Activated naive CD8-positive, alpha-beta T cell treated with anti-CD3 and anti-CD28 coated beads, Interleukin-2, amount 50 U/mL, for 16 hours (primary cell): Measurements from ENCODE around the gene TMEM87B.
"Not testable (repeated sequence)": the region's sequence is repeated elsewhere in the genome, so short reads cannot be mapped to it uniquely, and the experiment has no call there.

Experiments used
- DNase-seq: peaks from one replicate; pipeline ENCODE4 v3.0.0-alpha.2; 2020; ENCODE audit warnings: low read depth, low spot score

The TMEM87B gene

GRCh38 chr2:112033600-112033999 lies 21.5 kb upstream of the TMEM87B start:
- no peak for DNase-seq

DNA sequence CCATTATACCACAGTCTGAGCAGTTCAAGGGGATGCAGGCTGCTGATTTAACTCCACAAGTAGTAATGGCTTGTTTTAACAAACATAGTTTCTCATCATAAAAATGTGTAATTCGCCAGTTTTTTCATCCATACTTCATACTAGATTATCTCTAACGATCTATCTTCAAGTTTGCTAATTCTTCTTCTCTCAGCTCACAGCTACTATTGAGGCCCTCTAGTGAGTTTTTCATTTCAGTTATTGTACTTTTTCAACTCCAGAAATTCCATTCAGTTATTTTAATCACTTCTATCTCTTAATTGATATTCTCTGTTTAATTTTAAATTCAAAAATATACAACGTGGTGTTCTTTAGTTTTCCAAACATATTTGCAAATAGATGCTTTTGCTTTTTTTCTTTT lies 20.1 kb upstream of the TMEM87B start:
- no peak for DNase-seq

GRCh38 chr2:112035786-112036185 lies 19.3 kb upstream of the TMEM87B start:
- no peak for DNase-seq

- not testable (repeated sequence) for DNase-seq
Observed at GRCh38 chr2:112039556-112039955, 15.5 kb upstream of the TMEM87B start.

DNA sequence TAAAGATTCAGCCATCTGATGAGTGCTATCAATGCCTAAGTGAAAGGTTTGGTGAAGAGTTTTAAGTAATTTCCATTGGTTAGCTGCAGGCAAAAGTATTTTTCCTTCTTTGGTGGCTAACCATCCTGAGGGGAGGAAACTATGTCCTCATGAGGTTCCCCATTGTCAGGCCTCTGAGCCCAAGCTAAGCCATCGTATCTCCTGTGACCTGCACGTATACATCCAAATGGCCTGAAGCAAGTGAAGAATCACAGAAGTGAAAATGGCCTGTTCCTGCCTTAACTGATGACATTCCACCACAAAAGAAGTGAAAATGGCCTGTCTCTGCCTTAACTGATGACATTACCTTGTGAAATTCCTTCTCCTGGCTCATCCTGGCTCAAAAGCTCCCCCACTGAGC lies 15.0 kb upstream of the TMEM87B start:
- DNase-seq, result not testable (repeated sequence)

DNA sequence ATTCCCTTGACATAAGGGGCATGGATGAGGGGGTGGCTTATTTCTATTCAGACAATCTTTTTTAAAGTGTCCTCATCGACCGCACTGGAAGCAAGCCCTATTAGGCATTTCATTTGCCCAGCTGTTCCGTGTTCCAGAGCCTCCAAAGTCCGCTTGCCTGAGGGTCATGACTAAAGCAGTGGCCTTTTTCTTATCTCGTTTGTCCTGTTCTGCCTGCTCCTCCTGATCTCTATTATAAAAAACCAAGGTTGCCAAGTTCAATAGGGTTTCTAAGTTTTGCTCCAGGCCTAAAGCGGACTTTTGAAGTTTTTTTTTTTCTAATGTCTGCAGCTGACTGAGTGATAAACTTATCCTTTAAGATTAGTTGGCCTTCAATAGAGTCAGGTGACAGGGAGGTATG lies 13.6 kb upstream of the TMEM87B start:
- DNase-seq, result not testable (repeated sequence)

DNA sequence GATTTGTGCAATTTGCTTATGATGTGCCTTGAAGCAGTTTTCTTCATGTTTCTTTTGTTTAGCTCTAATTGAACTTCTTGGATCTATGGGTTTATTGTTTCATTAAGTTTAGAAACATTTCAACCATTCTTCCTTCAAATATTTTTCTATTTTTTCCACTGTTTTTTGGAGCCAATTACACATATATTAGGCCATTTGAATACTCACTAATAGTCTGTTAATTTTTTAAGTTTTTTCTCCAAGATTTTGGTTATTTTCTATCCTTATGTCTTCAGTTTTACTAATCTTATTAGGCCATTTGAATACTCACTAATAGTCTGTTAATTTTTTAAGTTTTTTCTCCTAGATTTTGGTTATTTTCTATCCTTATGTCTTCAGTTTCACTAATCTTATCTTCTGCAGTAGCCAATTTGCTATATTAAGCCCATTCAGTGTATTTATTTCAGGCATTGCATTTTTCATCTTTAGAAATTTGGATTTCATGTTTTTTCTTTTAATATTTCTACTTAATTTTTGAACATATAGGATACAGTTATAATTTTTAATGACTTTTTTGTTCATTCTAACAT lies 9.5 kb upstream of the TMEM87B start:
- no peak for DNase-seq

DNA sequence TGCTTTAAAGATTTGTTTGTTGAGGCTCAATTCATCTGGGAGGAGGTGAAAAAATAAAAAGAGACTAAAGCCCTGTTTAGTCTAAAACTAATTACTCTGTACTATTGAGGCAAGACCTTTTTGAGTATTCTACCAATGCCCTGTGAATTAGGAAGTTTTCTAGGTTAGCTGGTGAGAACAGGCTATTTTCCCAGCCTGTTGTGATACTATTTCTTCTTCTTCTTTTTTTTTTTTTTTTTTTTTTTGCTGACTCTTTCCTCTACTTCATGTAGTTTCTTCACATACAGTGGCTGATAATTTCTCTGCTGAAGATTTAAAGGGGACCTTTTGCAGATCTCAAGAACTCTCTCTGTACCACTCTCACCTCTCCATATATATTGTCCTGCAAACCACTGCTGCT lies 8.8 kb upstream of the TMEM87B start:
- no peak for DNase-seq

GRCh38 chr2:112047537-112048235 lies 7.4 kb upstream of the TMEM87B start:
- no peak for DNase-seq

DNA sequence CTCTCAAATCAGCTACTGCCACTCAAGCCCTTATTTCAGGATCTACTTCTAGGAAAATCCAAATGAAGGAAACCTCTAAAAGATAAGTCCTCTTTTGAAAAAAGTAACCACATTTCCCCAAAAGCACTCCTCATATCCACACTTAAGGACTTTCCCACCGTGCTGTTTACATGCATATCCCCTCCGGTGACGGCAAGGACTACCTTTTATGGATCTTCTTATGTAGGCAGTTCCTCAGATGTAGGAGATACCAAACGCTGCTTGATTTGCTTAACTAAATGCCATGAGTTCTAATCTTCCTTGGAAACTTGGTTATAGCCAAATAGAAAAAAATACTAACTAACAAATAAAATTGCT lies 6.9 kb upstream of the TMEM87B start:
- no peak for DNase-seq

- no peak for DNase-seq
Observed at GRCh38 chr2:112048887-112049286, 6.2 kb upstream of the TMEM87B start.

DNA sequence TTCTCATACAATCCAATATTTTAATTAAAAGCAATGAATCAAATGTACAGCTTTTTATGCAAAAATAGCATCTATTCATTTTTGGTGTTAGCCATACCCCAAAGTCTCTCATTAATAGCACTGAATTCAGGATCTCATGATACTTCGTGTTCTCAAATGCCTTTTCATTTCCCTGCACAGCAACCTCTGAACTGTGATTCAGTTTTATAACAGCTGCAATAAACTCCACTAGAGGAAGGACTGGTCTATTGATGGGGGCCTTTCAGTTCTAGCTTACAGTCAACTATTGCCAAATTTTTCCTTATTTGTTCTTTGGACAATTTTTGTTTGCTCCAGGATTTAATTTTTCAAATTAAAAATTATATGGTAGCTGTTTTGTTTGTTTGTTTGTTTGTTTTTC lies 4.8 kb upstream of the TMEM87B start:
- DNase-seq, result no peak

DNA sequence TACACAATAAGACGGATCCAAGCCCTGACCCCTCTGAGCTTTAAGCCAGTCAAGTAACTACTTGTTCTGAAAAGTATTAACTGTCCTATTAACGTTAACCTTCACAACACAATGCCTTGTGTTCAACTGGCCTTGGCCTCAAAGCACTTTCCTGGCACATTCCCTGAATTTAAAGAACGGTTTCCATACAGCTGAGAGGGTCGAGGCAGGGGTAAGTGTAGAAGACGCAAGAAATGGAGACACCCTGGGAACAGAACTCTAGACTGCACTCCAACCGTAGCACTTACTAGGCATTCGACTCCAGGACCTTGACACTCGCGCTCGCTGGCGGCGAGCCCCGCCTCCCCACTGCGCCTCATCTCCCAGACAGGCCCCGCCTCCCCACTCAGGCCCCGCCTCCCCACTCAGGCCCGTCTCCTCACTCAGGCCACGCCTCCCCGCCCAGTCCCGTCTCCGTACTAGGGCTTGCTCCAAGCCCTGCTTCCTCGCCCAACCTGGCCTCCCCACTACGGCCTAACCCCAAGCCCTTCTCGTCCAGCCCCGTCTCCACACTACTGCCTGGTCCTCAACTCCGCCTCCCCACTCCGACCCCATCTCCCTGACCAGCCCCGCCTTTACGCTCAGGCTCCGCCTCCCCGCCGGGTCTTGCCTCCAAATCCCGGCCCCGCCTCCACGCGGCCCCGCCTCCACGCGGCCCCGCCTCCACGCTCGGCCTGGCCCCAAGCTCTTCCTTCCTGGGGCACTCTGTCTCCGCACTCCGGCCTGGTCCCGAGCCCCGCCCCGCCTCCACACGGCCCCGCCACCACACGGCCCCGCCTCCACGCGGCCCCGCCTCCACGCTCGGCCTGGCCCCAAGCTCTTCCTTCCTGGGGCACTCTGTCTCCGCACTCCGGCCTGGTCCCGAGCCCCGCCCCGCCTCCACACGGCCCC lies 887 bp upstream of the TMEM87B start:
- DNase-seq, result peak; percentile 98

GRCh38 chr2:112055730-112056625 lies 909 bp downstream of the TMEM87B start:
- no peak for DNase-seq

DNA sequence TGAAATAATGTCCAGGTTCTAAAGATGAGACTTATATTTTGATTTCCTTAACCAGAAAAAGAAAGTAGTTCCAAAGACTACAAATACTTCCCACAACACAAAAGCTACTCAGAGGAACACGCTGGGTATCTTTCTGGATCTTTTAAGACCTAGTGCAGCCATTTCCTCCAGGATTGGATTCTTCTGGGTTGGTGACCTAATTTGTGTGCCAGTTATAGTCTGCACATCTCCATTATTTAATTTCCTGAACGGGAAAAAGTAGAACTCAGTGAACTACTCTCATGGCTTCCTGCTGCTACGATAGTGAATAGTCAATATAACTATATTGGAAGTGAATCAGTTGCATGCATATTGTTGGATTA lies 1.5 kb downstream of the TMEM87B start:
- DNase-seq, result no peak

DNA sequence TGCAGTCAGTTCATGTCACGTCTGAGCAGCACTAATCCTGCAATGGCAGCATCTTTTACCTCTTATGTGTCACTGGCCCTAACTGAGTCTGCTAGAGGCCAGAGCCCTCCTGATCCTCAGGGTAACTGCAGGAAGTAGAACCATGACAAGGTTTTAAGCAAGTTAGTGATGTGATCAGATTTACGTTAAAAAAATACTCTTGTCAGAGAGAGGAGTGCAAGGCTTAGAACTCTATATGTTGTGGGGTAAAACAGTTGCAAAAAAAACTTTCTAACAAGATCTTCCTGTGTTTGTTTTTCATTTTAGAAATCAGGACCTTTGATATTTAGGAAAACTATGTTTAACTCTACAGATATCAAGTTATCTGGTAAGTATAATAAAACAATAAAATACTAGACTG lies 4.6 kb downstream of the TMEM87B start:
- DNase-seq, result no peak

DNA sequence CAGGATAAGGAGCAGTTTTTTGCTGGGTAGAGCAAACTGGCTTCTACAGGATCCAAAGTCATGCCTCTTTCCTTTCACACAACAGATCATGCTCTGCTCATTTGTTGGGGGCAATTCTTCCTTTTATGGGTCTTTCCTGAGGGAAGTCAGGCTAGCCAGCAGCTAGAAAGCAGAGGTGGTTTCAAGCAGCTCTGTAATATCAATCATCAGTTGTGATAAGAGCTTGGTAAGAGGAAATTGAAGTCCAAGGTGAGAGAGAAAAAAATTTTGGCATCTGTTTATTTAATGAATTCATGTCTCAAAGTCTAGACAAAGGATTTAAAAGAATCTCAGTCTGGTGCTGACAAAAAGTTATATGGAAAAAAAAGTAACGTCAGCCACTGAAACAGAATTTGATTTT lies 6.2 kb downstream of the TMEM87B start:
- DNase-seq, result no peak

- no peak for DNase-seq
Observed at GRCh38 chr2:112061840-112062239, 6.8 kb downstream of the TMEM87B start.

DNA sequence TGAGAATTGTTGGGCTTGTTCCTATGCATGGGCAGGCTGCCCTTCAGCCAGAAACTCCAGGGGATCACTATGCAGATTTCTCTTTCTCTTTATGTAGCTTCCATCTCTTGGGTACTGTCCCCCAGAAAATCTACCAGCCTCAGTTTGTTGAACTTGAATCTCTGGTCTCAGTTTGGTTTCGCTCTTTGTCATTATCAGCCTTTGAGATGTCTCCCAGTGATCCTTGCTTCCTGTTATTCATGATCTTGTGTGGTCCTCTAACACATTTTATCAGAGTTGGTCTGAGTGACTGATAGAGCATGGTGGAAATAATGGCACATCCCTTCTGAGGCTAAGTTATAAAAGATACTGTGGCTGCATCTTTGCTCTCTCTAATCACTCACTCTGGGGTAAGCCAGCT lies 7.8 kb downstream of the TMEM87B start:
- no peak for DNase-seq

- no peak for DNase-seq
Observed at GRCh38 chr2:112065486-112065885, 10.4 kb downstream of the TMEM87B start.

DNA sequence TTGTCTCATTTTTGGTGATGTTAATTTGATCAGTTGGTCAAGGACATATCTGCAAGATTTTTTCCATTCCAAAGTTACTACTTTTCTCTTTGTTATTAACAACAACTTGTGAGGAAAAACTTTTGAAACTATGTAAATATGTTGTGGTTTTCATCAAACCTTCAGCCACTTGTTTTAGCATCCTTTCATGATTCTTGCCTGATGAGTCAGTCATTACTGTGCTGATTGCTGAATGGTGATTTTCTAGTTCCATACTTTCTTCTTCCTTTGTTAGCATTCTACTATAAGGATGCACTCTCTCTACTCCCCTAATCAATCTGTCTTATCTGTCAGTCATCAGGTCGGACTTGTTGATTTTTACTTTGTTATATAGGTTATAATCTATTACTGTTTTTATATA lies 10.9 kb downstream of the TMEM87B start:
- no peak for DNase-seq

- DNase-seq, result not testable (repeated sequence)
Observed at GRCh38 chr2:112069794-112070193, 14.7 kb downstream of the TMEM87B start.
